HG03575 (cell line): ENCODE results near the gene VEGFB.
"Not testable (repeated sequence)": the region's sequence is repeated elsewhere in the genome, so short reads cannot be mapped to it uniquely, and the experiment has no call there.

ENCODE experiments used
- ATAC-seq: cut with Tn5 transposase; IDR thresholded peaks from one replicate; pipeline ENCODE4 v1.9.1; 2021; ENCODE audit not compliant: unreplicated experiment, insufficient number of reproducible peaks, low FRiP score; ENCODE audit errors: extremely low read depth

Gene VEGFB

DNA sequence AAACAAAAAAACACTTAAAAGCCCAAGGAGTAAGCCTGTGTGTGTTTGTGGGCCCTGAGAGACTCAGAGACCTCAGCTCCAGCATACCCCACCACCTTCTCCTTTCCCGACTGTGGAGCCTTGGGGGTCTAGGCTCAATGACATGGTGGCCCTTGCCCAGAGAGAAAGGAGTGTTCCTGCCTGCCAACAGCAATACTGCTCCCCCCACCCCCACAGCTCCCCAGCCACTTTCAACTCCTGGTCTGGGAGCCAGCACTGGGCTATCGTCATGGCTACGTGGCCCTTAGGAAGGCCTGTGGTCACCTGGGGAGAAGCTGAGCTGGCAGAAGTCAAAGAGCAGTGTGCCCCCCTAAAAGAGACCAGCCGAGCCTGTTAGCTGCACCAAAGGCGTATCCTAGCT lies 9.7 kb downstream of the VEGFB start:
- no peak for ATAC-seq

GRCh38 chr11:64244966-64245365 lies 10.6 kb downstream of the VEGFB start:
- no peak for ATAC-seq

GRCh38 chr11:64245401-64245796 lies 11.0 kb downstream of the VEGFB start:
- no peak for ATAC-seq

DNA sequence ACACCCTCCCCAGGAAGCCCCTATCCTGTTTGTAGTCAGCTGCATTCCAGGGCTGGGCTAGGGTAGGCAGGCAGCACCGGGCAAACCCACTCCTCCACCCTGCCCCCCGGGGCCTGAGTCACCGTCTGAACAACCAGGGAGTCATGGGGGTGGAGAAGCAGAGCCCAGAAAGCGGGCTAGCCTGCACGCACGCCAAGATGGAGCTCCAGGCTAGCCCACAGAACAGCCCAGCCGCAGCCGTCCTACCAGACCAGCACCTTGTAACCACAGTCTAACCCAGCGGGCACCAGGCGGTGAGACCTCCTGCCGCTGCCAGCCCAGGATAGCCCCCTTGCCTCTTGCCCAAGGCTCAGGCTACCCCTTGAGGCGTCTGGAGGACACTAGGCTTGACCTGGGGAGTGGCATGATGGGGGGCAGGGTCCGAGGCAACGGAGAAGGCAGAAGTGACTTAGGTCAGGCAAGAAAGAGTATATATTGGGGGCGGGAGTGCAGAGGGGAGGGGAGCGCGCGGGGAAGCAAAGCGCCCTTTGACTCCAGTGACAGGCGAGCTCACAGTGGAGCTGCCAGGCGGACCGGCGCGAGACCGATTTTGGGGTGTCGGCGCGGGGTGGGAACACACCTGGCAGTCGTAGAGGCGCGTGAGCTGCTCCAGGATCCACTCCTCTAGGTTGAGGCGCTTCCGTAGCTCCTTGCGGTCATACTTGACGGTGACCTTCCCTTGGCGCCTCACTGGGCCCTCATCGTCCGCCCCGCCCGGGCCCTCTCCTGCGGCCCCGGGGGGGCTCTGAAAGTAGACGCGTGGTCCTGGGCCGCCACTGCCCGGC lies 11.6 kb downstream of the VEGFB start:
- ATAC-seq, result no peak

GRCh38 chr11:64246621-64246870 lies 12.2 kb downstream of the VEGFB start:
- ATAC-seq, result not testable (repeated sequence)

DNA sequence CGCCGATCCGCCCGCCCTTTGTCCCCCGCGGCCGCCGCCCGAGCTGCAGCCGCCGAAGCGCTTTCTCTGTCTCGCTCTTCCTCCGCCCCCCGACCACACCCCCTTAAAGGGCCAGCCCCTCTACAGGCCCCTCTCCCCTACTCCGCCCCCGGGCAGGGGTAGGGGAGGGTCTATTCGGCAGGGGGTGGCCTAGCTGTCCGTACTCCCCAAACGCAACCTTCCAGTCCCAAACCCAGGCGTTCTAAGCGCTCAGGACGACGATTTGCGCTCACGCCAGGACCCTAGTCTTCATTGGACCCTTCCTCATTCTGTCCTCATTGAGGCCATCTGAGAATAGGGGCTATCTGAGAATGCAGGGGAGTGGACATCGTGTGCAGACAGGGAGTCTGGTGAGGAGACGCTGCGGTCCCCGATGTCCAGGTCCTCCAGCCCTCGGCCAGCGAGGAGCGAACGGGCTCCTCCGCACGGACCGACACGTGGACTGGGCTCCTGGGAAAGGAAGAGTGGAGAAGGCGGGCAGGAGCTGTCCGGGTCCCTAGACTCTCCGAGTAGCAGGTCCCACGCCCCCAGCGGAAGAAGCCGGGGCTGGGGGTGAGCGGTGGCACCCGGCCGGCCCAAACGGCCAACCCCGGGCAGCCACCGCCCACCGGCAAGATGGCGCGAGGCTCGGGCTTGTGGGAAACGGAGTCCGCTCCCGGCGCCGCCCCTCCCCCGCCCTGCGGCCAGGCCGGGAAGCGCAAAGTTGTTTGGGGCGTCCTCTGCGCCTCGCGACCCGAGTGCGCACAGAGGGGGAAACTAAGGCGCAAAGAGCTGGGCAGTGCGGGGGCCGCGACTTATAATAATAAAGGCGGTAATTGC lies 12.7 kb downstream of the VEGFB start, which contains the start of gene PPP1R14B:
PPP1R14B (minus strand) TSS at position 73 of the 858 bp plus-strand sequence. CDS start 270 bp downstream, outside the sequence.
- ATAC-seq, result no peak

GRCh38 chr11:64247729-64248531 lies 13.5 kb downstream of the VEGFB start:
- no peak for ATAC-seq

- no peak for ATAC-seq
Measured at GRCh38 chr11:64248578-64248977, 14.2 kb downstream of the VEGFB start.

DNA sequence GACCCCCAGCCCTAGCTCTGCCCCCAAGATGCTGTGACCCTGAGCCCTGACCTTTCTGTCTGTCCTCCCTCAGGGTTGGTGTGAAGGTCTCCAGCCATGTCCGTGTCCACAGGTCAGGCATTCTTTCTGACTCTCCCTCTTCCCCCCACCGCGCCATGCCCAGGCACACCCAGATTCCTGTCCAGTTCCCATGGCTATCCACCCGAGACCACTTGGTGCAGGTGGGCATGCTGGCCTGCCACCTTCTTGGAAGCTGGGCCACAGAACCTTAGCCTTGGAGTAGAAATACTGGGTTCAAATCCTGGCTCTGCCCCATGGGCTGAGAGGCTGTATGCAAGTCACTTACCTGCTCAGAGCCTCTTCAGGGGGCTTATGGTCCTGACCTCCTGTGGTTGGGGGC lies 14.7 kb downstream of the VEGFB start:
- ATAC-seq, result no peak

DNA sequence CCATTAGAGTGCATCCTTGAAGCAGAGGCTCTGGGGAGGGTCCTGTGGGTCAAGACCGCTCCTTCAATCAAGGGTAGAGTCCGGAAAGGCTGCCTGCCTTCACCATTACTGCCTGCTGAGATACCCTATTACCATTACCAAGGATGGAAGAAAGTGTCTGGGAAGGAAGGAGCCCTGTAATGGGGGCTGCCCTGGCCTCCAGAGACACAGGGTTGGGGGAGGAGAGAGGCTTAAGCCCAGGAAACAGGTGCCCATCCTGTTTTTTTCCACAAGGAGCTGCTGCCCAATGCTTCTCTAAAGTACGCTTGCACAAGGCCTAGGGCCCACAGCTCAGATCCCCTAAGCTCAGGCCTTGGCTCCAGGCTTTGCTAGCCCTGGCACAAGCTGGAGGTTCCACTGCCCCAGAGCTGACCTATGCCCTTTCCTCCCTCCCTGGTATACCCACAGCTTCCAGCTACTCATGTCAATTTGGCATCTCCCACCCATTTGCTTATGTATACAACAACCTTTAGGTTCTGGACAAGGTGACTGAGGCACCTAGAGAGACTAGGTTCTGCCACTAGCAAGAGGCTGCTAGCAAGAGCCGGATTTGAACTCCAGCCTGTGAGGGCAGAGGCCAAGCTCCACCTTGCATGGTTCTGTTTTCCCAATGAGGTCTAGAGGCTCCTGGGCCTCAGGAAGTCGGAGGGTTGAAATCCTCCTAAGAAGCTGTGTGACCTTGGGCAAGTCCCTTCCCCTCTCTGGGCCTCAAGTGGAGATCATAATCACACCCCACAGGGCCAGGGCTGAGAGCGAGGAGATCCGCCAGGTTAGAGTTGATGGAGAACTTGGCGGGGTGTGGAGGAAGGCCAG lies 15.4 kb downstream of the VEGFB start:
- ATAC-seq, result no peak

DNA sequence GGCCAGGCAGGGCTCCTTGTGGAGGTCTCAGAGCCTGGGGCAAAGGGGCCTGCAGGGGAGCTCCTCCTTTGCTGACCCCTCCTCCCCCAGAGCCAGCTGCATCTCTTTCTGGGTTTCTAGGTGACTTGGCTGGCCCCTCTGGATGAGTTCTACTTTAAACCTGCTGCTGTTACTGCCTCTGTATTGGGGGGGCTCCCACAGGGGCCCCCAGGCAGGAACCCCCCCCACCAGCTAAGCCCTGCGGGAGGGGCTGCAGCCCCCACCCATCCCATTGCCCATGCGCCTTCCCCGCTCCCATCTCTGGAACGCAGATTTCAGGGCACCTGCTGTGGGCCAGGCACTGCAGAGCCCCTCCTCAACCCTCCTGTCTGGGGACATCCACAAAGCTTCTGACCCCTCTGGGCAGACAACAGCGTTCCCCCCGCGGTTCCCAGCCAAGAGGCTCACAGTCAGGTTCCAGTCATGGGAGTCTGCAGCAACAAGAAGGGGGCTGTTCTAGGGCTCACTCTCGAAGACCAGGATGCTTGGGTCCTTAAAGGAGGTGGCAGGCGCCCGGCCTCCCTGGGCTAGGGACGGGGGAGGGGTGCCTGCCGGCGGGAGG lies 16.1 kb downstream of the VEGFB start:
- no peak for ATAC-seq

DNA sequence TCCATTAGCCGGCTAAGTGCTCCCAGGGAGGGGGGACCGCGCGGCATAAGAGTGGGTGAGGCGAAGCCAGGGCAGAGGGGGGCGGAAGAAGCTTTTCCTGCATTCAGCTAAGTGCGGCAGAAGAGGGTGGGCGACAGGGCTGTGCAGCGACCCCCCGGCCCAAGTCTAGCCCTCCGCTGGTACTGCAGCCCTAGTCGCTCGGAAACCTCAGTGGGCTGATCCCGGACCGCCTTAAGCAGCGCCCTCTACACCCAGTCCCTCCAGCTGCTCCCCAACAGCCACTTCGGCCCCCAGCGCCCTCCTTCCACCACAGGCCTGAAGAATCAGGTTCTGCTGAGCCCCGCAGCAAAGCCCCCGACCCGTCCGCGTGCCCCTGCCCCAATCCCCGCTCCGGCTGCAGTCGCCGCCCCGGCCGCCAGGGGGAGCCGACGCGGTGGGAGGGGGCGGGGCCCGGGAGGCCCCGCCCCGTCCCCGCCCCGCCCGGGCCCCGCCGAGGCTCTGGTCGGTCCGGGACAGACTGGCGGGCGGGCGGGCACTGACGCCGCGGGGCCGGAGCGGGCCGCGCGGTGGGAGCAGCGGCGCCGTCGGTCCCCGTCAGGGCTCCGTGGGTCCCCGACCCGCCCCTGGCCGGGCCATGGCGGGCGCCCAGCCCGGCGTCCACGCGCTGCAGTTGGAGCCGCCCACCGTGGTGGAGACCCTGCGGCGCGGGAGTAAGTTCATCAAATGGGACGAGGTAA lies 16.8 kb downstream of the VEGFB start, which contains the start of gene PLCB3:
PLCB3 (plus strand) TSS at position 515 of the 737 bp plus-strand sequence; CDS start at position 635, 120 bp downstream.
- no peak for ATAC-seq

GRCh38 chr11:64251753-64252002 lies 17.3 kb downstream of the VEGFB start:
- ATAC-seq, result no peak

DNA sequence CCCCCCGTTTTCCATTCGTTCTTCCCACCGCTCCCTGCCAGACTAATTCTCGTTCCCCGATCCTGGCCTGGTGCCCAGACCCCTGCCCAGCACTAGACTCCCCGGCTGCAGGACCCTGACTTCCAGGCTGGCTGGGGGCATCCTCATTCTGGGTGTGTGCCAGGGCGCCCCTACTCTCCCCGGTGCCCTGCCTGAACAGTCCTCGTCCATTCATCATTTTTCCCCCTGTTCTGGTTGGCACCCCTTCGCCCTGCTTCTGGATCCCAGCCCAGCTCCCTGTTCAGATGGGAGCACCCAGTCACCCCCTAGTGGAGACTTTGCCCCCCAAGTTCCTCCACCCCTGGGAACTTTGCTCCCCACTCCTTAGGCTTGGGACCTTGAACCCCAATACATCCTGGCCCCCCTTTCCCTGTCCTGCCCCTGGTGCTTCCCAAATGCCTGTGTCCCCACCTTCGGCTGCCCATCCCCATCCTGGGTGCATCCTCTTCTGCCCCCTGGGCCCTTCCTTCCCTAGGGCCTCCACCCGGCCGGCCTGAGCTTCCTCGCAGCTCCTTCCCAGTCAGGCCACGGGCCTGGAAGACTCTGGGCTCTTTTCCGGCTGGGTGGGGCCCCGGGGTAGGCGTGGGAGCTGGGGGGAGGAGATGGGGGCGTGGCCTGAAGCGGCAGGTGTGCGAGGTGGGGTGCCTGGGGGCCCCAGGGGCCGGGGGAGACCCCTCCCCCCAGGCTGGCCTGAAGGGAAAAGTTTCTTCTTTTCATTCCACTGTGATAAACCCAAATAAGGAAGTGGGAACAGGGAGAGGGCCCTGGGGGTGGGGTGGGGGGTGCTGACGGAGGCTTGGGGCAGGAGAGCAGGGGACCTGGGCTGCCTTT lies 17.9 kb downstream of the VEGFB start:
- no peak for ATAC-seq

DNA sequence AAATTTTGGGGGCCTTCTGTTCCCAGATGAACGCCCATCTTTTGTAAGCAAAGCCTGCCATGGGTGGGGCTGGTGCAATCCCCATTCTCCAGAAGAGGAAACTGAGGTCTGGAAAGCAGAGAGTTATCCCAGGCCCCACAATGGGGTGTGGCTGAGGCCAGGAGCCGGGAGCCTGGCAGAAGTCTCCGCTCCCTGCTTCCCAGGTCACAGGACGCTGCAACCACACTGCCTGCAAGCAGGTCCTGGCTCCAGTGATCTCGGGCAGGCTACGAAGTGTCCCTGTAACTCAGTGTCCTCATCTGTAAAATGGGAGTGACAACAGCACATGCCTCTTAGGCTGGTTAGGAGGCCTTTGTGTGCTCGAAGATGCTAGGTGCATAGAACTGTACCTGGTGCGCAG lies 18.7 kb downstream of the VEGFB start:
- ATAC-seq, result no peak

DNA sequence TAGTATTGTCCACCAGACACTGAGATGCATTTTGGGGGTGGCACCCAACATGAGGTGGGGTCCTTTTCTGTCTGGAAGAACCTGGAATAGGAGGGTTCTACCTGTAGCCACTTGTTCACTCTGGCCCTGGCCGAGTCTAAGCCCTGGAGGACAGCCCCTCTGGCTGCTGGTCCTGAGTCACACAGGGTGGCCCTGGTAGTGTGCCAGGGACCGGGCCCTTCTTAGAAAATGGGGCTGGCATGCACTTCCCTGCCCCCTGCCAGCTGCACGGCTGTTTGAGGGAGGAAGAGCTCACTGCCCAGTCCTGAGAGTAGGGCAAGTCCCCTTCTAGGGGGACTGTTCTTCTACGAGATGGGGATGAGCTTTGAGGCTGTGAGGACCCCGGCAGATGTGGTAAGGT lies 19.1 kb downstream of the VEGFB start:
- no peak for ATAC-seq

GRCh38 chr11:64254326-64254725 lies 19.9 kb downstream of the VEGFB start:
- ATAC-seq, result no peak
